GM10266 (cell line): ENCODE measurements around the gene STARD13.

Experiments
- DNase-seq: peaks from one replicate; pipeline ENCODE4 v3.0.0; 2012; ENCODE audit errors: extremely low spot score
- TF ChIP-seq, protein P1 (sequence below): IDR thresholded peaks from 2 replicates; pipeline ENCODE4 v1.5.1; 2012; ENCODE audit warnings: mild to moderate bottlenecking, low read depth; ENCODE audit not compliant: control insufficient read depth, insufficient read depth; ENCODE audit errors: missing control alignments

Gene STARD13

DNA sequence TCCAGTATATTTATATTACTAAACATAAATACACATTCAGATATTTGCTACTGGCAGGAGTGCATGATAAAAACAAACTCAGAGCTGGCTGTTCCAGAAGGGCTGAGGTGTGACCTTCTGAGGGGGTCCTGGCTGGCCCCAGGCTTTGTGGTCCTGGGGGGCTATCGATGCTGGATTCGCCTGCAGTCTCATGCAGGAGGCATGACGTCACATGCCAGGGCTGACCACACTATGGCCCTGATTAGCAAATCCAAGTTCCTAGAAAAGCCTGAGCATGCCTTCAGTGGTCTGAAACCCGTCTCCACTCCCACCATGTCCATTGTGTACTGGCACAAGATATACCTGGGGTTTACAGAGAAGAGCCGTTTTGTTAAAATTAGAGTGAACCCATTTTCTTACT is 171.4 kb downstream of the STARD13 start:
- TF ChIP-seq, protein P1, sequence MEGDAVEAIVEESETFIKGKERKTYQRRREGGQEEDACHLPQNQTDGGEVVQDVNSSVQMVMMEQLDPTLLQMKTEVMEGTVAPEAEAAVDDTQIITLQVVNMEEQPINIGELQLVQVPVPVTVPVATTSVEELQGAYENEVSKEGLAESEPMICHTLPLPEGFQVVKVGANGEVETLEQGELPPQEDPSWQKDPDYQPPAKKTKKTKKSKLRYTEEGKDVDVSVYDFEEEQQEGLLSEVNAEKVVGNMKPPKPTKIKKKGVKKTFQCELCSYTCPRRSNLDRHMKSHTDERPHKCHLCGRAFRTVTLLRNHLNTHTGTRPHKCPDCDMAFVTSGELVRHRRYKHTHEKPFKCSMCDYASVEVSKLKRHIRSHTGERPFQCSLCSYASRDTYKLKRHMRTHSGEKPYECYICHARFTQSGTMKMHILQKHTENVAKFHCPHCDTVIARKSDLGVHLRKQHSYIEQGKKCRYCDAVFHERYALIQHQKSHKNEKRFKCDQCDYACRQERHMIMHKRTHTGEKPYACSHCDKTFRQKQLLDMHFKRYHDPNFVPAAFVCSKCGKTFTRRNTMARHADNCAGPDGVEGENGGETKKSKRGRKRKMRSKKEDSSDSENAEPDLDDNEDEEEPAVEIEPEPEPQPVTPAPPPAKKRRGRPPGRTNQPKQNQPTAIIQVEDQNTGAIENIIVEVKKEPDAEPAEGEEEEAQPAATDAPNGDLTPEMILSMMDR = no peak
- no peak for DNase-seq

DNA sequence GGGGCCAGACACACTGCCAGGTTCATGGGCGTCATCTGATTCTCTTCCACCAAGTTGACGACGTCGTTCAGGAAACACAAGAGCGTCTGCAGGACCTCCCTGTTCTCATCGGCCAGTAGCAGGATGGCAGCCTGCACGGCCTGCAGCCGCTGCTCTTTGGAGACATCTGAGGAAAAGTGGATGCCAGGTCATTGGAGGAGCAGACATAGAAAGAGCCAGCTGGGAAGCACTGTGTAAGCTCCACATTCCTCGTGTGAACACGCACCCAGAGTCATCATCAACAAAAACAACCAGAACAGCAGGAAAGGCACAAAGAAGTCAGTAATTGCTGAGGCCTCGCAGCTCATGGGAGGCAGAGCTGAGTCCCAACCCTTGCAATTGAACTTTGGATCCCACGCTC is 172.8 kb downstream of the STARD13 start:
- TF ChIP-seq, protein P1 = no peak
- DNase-seq = no peak

DNA sequence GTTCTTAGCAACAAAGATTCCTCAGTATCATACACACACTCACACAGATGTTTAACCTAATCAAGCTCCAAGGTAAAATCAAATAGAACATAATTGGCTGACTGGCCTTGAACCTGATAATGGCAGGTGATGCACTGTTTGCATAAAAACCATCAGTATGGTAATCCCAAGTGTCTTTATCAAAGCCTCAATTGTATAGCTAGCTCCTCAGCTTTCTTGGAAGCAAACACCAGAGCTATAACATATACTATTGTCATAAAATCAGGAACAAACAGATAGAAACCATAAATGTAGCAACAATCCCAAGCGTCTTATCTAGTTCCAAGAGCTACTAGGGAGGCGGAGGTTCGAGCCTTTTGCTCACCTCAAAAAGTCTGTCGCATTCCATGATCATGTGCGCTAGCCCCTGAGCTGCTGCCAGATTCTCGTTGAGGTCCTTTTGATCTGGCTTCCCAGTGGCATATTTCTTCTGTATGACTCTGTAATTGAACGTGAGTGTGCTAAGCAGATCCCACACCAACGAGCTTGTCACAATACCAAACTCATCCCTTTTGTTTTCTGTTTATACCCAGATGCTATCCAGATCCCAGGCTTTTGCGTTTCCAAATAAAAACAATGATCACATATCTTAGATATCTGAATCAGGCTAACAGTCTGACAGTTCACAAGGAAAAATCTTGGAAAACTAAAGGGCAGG is 174.0 kb downstream of the STARD13 start:
- DNase-seq = no peak
- TF ChIP-seq, protein P1 = no peak

DNA sequence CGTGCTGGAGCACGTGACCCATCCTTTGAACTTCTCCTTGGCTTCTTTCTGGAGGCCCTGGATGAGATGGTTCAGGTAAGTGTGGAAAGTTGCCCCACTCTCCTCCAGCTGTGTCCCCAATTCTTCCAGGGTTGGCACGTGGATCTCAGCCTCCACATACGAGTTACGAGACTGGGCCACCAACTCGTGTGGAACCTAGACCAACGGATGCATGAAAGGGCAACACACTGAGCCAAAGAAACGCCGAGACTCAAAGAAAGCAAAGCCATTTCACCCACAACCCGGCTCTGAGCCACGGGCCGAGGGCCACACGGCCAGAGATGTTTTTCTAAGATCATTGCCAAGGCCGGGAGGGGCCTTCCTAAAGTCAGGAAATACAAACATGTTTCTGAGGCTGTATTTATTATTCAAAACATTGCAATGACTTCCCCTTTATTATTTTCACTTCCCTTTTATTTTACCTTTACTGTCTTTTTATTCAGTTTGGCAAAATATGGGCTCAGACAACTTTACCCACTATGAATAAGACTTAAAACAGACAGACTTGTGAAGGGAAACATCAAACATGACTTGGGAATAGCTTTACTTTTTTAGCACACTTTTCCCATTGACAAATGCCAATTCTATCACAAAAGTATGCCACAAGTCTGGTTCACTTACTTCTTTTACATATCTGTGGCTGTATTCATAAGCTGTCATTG is 174.7 kb downstream of the STARD13 start:
- TF ChIP-seq, protein P1 = no peak
- DNase-seq = peak; percentile 25

DNA sequence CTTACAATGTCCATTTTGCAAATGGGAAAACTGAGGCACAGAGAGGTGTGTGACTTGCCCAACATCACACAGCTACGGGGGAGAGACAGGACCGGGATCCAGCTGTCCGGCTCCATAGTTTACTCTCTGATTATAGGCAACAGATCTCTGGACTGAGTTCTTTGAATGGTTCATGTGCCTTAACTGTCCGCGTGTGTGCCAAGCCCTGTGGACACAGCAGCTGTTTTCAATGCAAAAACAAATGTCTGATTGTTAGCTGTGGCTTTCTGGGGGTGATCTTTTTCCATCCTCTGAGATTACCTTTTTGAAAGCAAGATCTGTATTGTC is 175.2 kb downstream of the STARD13 start:
- DNase-seq = no peak
- TF ChIP-seq, protein P1 = no peak

DNA sequence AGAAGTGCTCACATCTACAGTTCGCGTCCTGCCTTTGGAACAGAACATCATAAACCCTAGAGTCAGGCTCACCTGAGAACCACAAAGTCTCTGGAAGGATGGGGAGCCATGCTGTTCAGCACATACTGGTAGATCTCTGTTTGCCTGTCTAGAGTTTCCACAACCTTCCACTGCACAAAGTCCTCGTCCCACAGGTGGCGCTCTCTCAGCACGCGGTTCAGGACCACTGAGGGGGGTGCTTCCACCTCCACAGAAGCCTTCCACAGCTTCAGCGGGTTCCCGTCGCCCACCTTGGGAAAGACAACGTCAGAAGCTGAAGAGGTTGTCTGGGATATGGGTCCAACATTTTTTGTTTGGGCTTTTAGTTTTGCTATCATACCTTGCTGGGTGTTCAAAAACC is 175.8 kb downstream of the STARD13 start:
- TF ChIP-seq, protein P1 = peak; percentile 53
- DNase-seq = peak; percentile 22

DNA sequence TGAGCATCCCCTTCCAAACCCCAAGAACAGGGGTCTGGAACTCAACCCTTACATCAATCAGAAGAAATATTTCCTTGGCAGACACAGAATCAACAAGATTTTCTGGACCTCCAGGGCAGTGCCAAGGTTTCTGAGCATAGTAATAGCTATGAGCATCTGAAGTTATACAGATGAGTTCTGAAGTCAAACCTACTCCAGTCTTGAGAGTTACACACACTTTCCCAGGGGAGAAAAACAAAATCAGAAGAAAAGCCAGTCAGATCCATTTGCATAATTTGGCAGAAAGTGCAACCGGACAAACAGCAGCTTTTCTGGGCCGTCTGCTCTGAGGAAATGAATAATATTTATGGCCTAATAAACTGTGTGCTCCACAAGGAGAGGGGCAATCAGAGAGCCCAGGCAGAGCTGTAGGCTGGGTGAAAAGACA is 176.3 kb downstream of the STARD13 start:
- peak; percentile 21 for DNase-seq
- TF ChIP-seq, protein P1 = no peak
